Measurements from ENCODE around the gene CCDC34.

GRCh38 chr11:27403195-27403594 lies 40.2 kb upstream of the CCDC34 start:
- TF ChIP-seq CTCF (IDR thresholded peaks at IDR 0.05; ENCODE audit: poor library complexity, severe bottlenecking) (no peak), MXI1 (conservative IDR thresholded peaks at IDR 0.05; ENCODE audit: poor library complexity, severe bottlenecking) (no peak)

All from neural cell (in vitro differentiated cells).